AG09319 (cell line): ENCODE results near the gene LIMK2.
"Not testable (repeated sequence)": the region's sequence is repeated elsewhere in the genome, so short reads cannot be mapped to it uniquely, and the experiment has no call there.

ENCODE experiments used
- DNase-seq: peaks from one replicate; pipeline ENCODE4 v3.0.0-alpha.2; 2010; ENCODE audit warnings: low read depth; ENCODE audit errors: extremely low read depth
- TF ChIP-seq, protein P1 (sequence below): IDR thresholded peaks from 2 replicates; pipeline ENCODE4 v1.5.1; 2011; ENCODE audit warnings: low read depth, mild to moderate bottlenecking, inconsistent platforms, low read length, moderate library complexity

LIMK2 gene

DNA sequence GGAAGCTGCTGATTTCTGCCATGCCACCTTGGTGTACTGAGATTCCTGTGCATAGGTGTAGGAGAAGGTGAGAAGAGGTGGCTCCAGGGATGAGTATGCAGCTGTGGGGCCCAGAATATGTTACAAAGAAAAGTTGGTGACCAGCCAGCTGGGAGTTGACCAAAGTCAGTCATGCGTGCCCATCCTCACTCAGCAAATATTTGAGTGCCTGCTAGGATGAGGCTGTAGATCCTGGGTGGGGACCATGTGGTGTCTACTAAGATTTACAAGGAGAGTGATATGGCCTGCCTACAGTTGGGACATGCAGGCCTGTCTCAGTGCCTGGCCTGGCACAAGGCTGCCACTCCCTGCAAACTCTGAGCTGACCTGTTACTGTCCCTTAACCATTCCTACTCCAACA is 32.8 kb upstream of the LIMK2 start:
- DNase-seq = no peak
- TF ChIP-seq, protein P1, sequence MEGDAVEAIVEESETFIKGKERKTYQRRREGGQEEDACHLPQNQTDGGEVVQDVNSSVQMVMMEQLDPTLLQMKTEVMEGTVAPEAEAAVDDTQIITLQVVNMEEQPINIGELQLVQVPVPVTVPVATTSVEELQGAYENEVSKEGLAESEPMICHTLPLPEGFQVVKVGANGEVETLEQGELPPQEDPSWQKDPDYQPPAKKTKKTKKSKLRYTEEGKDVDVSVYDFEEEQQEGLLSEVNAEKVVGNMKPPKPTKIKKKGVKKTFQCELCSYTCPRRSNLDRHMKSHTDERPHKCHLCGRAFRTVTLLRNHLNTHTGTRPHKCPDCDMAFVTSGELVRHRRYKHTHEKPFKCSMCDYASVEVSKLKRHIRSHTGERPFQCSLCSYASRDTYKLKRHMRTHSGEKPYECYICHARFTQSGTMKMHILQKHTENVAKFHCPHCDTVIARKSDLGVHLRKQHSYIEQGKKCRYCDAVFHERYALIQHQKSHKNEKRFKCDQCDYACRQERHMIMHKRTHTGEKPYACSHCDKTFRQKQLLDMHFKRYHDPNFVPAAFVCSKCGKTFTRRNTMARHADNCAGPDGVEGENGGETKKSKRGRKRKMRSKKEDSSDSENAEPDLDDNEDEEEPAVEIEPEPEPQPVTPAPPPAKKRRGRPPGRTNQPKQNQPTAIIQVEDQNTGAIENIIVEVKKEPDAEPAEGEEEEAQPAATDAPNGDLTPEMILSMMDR = no peak

DNA sequence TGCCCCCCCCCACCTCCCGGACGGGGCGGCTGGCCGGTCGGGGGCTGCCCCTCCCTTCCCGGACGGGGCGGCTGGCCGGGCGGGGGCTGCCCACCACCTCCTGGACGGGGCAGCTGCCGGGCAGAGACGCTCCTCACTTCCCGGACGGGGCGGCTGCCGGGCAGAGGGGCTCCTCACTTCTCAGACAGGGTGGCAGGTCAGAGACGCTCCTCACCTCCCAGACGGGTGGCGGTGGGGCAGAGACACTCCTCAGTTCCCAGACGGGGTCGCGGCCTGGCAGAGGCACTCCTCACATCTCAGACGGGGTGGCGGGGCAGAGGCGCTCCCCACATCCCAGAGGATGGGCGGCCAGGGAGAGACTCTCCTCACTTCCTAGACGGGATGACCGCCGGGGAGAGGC is 28.1 kb upstream of the LIMK2 start:
- TF ChIP-seq, protein P1 = no peak
- no peak for DNase-seq

DNA sequence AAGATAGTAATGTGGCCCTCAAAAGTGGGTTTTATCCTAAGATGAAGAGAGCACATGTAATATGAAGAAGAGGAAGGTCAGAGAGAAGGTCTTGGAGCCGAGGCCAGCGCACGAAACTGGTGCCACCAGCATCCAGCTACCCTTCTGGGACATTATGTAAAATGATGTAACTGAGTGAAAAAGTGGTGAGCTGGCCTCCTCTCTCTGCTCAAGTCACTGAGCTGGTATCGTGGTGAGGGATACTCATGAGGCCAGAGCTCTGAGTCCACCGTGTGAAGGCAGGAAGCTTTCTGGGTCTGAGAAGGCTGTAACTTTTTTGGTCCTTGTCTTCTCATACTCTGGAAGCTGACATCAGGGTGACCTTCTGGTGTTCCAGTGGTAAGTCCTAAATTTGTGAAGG is 27.0 kb upstream of the LIMK2 start:
- TF ChIP-seq, protein P1 = no peak
- no peak for DNase-seq

DNA sequence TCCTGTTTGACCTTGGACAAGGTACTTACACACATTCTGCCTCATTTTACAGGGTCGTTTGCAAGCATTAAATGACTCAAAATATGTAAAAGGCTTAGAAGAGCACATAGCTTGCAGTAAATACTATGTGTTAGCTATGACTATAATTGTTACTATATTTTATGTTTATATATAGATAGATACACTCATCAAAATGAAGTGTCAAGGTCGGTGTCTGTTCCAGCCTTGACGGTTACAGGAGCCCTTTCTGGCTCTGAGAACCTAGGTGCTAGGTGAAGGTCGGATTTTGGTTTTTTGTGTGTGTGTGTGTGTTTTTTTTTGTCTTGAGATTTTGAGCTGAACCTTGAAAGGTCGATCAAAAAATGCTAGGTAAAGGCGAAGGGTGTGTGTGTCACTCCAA is 24.5 kb upstream of the LIMK2 start:
- TF ChIP-seq, protein P1 = no peak
- no peak for DNase-seq

DNA sequence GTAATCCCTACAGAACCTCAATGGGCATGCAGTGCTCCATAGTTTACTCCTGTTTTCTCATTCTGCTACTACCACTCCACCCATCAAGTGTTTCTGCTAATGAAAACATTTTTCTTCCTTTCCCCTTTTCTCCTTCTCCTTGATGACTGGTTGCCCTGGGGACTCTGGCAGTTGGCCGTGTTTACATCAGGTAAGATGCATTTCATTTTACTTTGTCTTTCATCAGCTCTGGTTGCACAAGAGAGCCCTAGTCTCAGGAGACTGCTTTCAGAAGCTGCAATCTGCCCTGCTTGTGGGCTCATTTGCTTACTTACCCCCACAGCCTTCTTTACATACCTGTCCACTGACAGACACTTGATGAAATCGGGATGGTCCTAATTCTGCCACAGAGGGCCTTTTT is 19.6 kb upstream of the LIMK2 start:
- DNase-seq = peak; percentile 67

DNA sequence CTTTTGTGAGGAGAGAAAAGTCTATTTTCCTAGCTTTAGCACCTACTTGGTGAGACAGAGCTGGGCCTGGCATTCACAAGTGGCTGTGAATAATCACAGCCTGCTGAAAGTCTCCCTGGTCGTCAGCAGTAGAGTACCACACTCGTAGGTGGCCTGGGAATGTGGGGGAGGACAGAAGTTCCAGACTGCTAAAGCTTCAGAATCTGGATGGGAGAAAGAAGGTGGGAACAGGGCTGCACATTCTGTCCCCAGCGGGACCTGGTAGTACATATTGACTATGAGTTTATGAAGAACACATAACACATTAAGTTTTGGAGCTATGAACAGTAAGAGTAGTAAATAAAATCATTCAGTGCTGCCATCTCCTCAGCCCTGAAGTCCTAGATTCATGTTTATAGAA is 19.0 kb upstream of the LIMK2 start:
- no peak for DNase-seq
- TF ChIP-seq, protein P1 = no peak

More for the DNA sequence above, 19.6 kb upstream of the LIMK2 start:
- TF ChIP-seq, protein P1 = no peak

DNA sequence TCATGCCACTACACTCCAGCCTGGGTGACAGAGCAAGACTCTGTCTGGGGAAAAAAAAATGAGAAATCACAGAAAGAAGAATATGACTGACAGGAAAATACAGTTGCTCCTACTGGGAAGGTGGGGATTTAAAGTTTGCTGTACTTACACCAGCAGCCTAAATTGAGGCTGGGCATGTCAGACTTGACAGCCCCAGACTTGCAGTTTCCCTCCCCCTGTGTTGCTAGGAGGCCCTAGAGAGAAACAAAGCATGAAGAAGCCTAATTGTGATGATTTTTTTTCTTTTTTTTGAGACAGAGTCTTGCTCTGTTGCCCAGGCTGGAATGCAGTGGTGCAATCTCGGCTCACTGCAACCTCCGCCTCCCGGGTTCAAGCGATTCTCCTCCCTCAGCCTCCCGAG is 17.4 kb upstream of the LIMK2 start:
- not testable (repeated sequence) for DNase-seq

DNA sequence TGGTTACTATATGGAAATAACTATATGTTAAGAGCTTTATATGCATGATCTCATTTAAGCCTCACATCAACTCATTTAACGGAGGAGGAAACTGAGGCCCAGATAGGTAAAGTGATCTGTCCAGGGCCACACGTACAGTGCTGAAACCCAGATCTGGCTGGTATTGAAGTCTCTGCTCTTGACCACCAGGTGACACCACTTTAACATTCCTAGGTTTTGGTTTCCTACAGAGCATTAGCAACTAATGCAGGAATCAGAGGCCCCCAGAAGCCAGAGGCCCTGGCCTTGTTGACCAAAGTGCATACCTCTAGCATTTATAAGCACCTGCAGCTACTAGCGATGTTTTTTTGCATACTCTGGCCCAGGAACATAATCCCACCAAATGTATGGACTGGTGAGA is 12.9 kb upstream of the LIMK2 start:
- TF ChIP-seq, protein P1 = no peak
- DNase-seq = no peak

DNA sequence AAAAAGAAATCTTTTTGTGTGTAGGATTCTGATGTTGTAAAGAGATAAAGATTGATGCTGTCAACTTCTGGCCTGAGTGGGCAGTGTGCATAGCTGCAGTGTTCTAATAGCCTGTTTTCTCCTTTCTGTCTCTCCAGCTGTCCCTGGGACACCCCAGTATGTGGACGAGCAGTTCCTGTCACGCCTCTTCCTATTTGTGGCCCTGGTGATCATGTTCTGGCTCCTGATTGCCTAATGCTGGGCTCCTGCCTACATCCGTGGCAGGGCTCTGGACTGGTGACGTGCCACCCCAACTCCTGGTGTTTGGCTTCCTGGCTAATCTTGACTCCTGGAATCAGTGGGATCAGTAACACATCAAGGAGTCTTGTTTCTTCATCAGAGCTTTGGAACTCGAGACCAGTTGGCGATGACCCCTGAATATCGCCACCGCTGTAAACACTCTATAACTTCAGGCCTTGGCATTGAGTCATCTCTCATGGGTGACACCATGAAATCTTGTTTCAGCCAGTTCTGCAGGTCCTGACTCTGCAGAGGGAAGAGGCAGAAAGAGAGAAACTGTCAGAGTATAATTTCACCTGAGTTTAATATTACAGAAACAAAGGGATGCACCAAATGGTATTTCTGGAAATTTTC is 7.6 kb upstream of the LIMK2 start:
- DNase-seq = not testable (repeated sequence)

DNA sequence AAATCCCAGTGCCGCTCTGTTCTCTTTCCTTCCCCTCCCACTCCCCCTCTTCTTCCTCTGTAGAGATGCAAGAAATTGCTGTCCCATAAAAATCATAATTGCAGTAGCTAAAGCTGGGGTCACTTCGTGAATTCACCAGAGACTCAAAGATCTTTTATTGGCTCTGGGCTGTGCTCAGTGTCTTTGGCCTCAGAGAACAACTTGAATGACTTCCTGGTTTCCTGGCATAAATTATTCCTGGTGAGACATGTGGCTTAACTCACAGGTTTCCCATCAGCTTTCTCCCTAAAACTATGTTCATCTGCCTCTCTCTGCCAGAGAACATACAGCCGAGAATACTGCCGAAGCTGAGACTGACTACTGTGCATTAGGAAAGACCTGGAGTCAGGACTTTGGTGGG is 7.0 kb upstream of the LIMK2 start:
- not testable (repeated sequence) for DNase-seq

DNA sequence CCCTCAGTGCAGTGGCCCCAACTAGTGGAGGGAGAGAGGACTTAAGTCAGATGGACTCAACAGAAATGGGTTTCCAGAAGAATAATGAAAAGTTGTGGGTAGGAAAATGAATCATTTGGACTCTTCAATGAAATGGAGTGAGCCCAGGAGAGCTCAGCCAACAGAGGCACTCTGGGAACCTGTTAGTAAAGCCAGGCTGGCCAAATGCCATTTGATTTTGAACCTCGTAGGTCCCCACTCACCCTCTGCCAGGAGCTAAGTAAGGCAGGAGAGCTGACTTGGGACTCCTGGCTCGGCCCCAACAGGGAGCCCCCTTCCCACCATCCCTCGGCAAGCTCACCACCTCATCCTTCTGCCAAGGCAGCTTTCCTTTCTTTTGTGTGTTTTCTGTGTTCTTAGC is 5.6 kb upstream of the LIMK2 start:
- DNase-seq = not testable (repeated sequence)
